Choroid plexus epithelial cell (primary cell): ENCODE data around the gene PAPOLG.

Experiments
- DNase-seq: peaks from one replicate; pipeline ENCODE4 v3.0.0-alpha.2; 2010; ENCODE audit warnings: low read depth
- H3K4me3 ChIP-seq: 2 replicates; pipeline ENCODE4 v1.5.1; 2011; ENCODE audit warnings: low read depth, mild to moderate bottlenecking, control low read depth, low read length, moderate library complexity
- CTCF ChIP-seq: conservative IDR thresholded peaks from 2 replicates; pipeline ENCODE4 v1.5.1; 2011; ENCODE audit warnings: low read depth, mild to moderate bottlenecking, control low read depth, inconsistent platforms, low read length, moderate library complexity

The PAPOLG gene

DNA sequence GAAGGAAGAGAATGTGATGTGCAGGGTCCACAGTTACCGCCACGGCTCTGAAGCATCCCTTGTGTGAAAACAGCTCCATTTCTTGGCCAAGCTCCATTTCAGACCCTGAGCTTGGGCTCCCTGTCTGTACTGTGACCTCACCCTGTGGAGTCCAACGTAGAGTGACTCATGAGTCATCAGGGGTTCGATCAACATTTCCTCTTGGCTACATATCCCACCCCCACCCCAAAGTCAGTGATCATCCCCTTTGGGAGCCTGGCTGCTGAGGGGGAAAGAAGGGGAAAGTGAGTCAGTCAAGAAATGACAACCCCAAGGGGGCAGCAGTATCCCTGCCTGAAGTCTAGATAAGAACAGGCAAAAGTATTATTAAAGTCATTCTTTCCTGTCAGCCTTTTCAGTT lies 62.2 kb downstream of the PAPOLG start:
- H3K4me3 ChIP-seq, result no peak overlapping the region
- DNase-seq, result peak; percentile 48
- TF ChIP-seq CTCF, result peak; percentile 63

DNA sequence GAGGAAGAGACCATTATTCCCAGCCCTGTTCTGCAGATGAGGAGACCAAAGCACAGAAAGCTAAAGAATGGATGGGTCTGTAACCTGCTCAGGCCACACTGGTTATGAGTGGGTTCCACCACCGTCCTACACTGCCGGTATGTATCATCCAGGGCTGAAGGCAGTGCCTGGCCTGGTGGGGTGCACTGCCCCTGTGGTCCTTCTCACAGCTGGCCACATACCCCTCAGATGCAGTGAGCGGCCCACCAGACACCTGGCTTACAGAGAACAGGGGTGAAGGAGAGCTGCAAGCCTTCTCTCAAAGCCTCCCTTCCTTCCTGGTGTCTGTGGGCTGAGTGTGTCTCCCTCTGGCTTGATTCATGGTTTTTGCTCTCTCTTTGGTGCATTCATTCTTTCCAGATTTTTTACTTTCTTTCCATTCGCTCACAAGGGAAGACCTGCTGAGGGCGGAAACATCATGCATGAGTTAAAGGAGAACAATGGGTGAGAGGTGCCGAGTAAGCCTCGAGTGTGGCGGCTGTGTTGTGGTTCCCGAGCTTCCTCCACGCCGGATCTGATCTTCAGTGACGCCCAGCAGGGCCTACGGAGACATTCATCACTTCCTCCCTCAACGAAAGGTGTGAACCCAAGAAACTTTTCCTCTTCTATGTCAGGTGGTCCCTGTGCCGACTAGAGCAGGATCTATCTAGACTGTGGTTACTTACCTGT lies 63.2 kb downstream of the PAPOLG start:
- H3K4me3 ChIP-seq, result no peak overlapping the region
- DNase-seq, result no peak
- TF ChIP-seq CTCF, result no peak

DNA sequence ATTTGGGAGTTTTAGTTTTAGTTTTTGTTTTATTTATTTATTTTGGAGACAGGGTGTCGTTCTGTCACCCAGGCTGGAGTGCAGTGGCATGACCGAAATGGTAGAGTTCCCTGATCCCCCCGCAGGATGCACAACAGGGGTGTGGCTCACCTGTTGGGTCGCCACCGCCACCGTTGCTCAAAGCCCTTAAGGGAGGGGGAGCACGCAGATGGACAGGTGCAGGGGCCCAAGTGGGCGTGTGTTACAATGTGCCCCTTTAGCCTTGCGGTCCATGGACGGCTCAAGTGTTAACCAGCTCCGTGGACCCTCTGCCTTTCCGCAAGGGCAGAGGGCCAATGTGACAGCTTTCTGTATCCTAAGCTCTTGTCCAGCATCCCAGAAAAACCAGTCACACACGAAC lies 63.9 kb downstream of the PAPOLG start:
- H3K4me3 ChIP-seq, result no peak overlapping the region

GRCh38 chr2:60820416-60821132 lies 64.5 kb downstream of the PAPOLG start:
- H3K4me3 ChIP-seq, result no peak overlapping the region
- TF ChIP-seq CTCF, result no peak
- no peak for DNase-seq

More for the DNA sequence above, 63.9 kb downstream of the PAPOLG start:
- no peak for TF ChIP-seq CTCF
- DNase-seq, result no peak

- DNase-seq, result no peak
- no peak for TF ChIP-seq CTCF
- no peak overlapping the region for H3K4me3 ChIP-seq
Measured at GRCh38 chr2:60821133-60821469, 65.0 kb downstream of the PAPOLG start.

DNA sequence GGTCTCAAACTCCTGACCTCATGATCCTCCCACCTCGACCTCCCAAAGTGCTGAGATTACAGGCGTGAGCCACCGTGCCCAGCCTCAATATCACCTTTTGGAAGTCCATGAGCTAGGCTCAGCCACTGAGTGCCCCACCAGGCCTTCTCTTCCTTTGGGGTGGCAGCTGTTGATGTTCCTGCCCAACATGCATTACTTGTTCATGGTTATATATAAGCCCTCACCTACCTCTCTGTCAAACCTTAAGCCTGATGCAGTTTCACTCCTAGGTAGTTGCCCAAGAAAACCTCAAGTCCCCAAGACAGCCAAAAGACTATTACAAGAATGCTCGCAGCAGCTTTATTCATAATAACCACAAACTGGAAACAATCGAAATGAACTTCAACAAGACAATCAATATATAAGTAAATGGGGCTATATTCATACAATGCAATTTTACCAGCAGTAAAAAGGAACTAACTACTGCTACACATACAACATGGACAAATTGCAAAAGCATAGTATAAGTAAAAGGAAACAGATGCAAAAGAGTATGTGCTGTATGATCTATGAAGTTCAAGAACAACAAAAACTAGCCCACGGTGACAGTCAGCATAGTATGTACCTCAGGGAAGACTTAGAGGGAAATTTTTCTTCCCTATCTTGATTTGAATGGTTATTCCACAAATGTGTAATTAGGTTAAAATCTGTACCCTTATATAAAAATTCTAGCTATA lies 65.7 kb downstream of the PAPOLG start:
- no peak for DNase-seq
- H3K4me3 ChIP-seq, result no peak overlapping the region
- no peak for TF ChIP-seq CTCF
